B cell (primary cell): Measurements from ENCODE around the gene EMX1. TPM values are rescaled to one million over a fixed set of nuclear protein-coding genes. Genes with fewer than 3 reads are reported as not detected.

ENCODE experiments used
- ATAC-seq: fragments of 200-7000 bp; cut with Tn5 transposase; one replicate; pipeline ENCODE4 v1.10.0; 2021; ENCODE audit warnings: low read depth, mild to moderate bottlenecking, moderate number of reproducible peaks, moderate library complexity
- CTCF ChIA-PET: fragments of 350-600 bp; sonication (Branson Sonifier 250); formaldehyde crosslinking; loops from one replicate; lab custom pipeline; 2021; ENCODE audit warnings: antibody characterized with exemption, inconsistent platforms; lab: Charles Lee
- POLR2A ChIA-PET: fragments of 350-600 bp; sonication (Branson Sonifier 250); formaldehyde crosslinking; loops from one replicate; lab custom pipeline; 2021; ENCODE audit warnings: antibody characterized with exemption; lab: Charles Lee
- DNase-seq: peaks from one replicate; pipeline ENCODE4 v3.0.0; 2013
- H2AFZ ChIP-seq: 2 replicates; pipeline ENCODE4 v1.6.1; 2012; ENCODE audit warnings: mild to moderate bottlenecking, low read depth, low read length; ENCODE audit not compliant: insufficient read depth, poor library complexity, severe bottlenecking
- H3K27ac ChIP-seq, 2 donors: 1 replicate in 1 of 2; 2 replicates in 1 of 2; pipeline ENCODE4 v1.5.1; 2012 to 2013; ENCODE audit warnings: low read length in 2 of 2, mild to moderate bottlenecking in 2 of 2, moderate library complexity in 1 of 2
- H3K27me3 ChIP-seq, 4 experiments: fragments of 200-600 bp in 1 of 4; sonication (generic) in 1 of 4; replicated peaks in 1 of 4; 1 replicate in 2 of 4; 2 replicates in 2 of 4; pipeline versions ENCODE4 v1.6.1 to v1.7.0; 2013 to 2016; ENCODE audit warnings: low read length in 3 of 4, mild to moderate bottlenecking in 2 of 4, mixed read lengths in 1 of 4, moderate library complexity in 1 of 4; ENCODE audit not compliant: insufficient read depth in 4 of 4, control insufficient read depth in 3 of 4; ENCODE audit errors: control extremely low read depth in 1 of 4
- H3K36me3 ChIP-seq, 2 experiments: replicated peaks in 1 of 2; 1 replicate in 1 of 2; 2 replicates in 1 of 2; pipeline versions ENCODE4 v1.6.1 to v1.7.1; 2013; ENCODE audit warnings: low read length in 1 of 2; ENCODE audit not compliant: insufficient read depth in 2 of 2, control insufficient read depth in 1 of 2; ENCODE audit errors: control extremely low read depth in 1 of 2, extremely low read depth in 1 of 2
- H3K4me1 ChIP-seq, 2 donors: fragments of 200-600 bp in 1 of 2; sonication (generic) in 1 of 2; 1 replicate in 1 of 2; 2 replicates in 1 of 2; pipeline versions ENCODE4 v1.5.1 to v1.6.1; 2013 to 2017; ENCODE audit warnings: low read length in 2 of 2; ENCODE audit not compliant: control insufficient read depth in 2 of 2, insufficient read depth in 2 of 2
- H3K4me2 ChIP-seq: replicated peaks from 2 replicates; pipeline ENCODE3; 2012; ENCODE audit warnings: mild to moderate bottlenecking, low read depth, low read length; ENCODE audit not compliant: poor library complexity, severe bottlenecking
- H3K4me3 ChIP-seq, 5 experiments: fragments of 200-600 bp in 1 of 5; sonication (generic) in 1 of 5; 1 replicate in 3 of 5; 2 replicates in 2 of 5; pipeline versions ENCODE4 v1.5.1 to v1.7.0; 2011 to 2016; ENCODE audit warnings: low read length in 4 of 5, mild to moderate bottlenecking in 4 of 5, low read depth in 2 of 5, control low read depth in 1 of 5, moderate library complexity in 1 of 5; ENCODE audit not compliant: insufficient read depth in 1 of 5; ENCODE audit errors: control extremely low read depth in 1 of 5, extremely low read depth in 1 of 5
- H3K79me2 ChIP-seq: fragments of 200-600 bp; sonication (generic); one replicate; pipeline ENCODE4 v1.6.0; 2016; ENCODE audit warnings: low read length; ENCODE audit not compliant: control insufficient read depth, insufficient read depth
- H3K9ac ChIP-seq: fragments of 200-600 bp; sonication (generic); 2 replicates; pipeline ENCODE4 v1.6.1; 2017; ENCODE audit warnings: mild to moderate bottlenecking, low read length, moderate library complexity
- H3K9me3 ChIP-seq, 3 donors: one replicate each; pipeline versions ENCODE4 v1.6.1 to v1.7.1; 2013; ENCODE audit warnings: low read length in 2 of 3; ENCODE audit not compliant: control insufficient read depth in 2 of 3, insufficient read depth in 1 of 3; ENCODE audit errors: control extremely low read depth in 1 of 3
- H4K20me1 ChIP-seq: 2 replicates; pipeline ENCODE4 v1.6.0; 2012; ENCODE audit warnings: mild to moderate bottlenecking, low read length; ENCODE audit not compliant: insufficient read depth, control insufficient read depth, poor library complexity, severe bottlenecking
- H3K27ac Mint-ChIP-seq: one replicate; pipeline ENCODE4 v1.8.0; 2021; ENCODE audit warnings: mixed read lengths
- H3K27me3 Mint-ChIP-seq: one replicate; pipeline ENCODE4 v1.8.0; 2021; ENCODE audit warnings: mixed read lengths
- H3K4me1 Mint-ChIP-seq: one replicate; pipeline ENCODE4 v1.8.0; 2021; ENCODE audit warnings: mixed read lengths
- H3K4me3 Mint-ChIP-seq: one replicate; pipeline ENCODE4 v1.8.0; 2021; ENCODE audit warnings: mixed read lengths
- H3K9me3 Mint-ChIP-seq: one replicate; pipeline ENCODE4 v1.8.0; 2022; ENCODE audit warnings: mixed read lengths; ENCODE audit not compliant: insufficient read depth
- EZH2 ChIP-seq: IDR thresholded peaks from 2 replicates; pipeline ENCODE4 v1.6.1; 2012; ENCODE audit warnings: borderline replicate concordance, low read depth, mild to moderate bottlenecking, moderate library complexity, low read length; ENCODE audit not compliant: insufficient read depth, poor library complexity, severe bottlenecking
- WGBS: methylation state at CpG from one replicate; pipeline ENCODE4 v1.1.5; 2013; ENCODE audit warnings: missing lambda C conversion rate; ENCODE audit not compliant: insufficient coverage; 5-methylcytosine and 5-hydroxymethylcytosine counted together
- intact Hi-C: fragments of 100-400 bp; cut with micrococcal nuclease; formaldehyde crosslinking; loops from one replicate; pipeline ENCODE4 v1.10.0; 2022
- polyA plus RNA-seq: library from polyadenylated mRNA; depleted of rRNA; stranded (reverse); fragments of >200 nt; gene quantifications from 2 replicates; pipeline ENCODE4 v1.2.3, GENCODE V29; 2012
- total RNA-seq, 2 donors: library from RNA; stranded (reverse); fragments of 120-200 nt in 1 of 2; gene quantifications; 1 replicate in 1 of 2; 2 replicates in 1 of 2; pipeline versions ENCODE4 v1.2.3 to v1.2.4, GENCODE V29; 2013 to 2022
- TF ChIP-seq, protein P1 (sequence below): fragments of 200-600 bp; IDR thresholded peaks from one replicate; pipeline ENCODE4 v1.8.0; 2022; ENCODE audit warnings: antibody characterized with exemption, mild to moderate bottlenecking

The EMX1 gene
- total and polyA plus RNA-seq, 2 donors (not counting 1 experiment from before 2014, with no cell fraction given), result not detected

DNA sequence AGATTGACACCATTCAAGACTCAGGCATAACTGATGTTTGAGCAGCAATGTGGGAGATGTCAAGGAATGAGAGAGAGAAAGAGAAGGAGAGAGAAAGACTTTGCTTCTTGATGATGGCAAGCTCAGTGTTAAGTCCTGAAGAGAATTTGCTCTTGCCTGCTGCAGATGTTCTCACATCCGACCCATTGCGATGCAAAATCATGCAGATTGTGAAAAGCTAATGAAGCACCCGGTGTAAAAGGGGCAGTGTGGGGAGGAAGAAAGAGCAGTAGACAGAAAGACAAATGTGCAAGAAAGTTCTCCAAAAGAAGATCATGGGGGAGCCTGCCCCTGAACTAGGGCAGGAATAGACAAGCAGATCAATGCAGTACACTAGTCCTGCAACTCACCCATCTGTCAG, 57.7 kb downstream of the EMX1 start:
- Mint-ChIP-seq H3K9me3 (no peaks in the 10 kb centered on the region), H3K27ac (no peak overlapping the region), H3K27me3 (no peaks in the 10 kb centered on the region), H3K4me3 (no peak overlapping the region), H3K4me1 (peaks cover 4% of the 10 kb centered on the region)
- ATAC-seq (no peak), DNase-seq (no peak)
- CTCF ChIA-PET, result interaction anchor here (0.5 to 1.6 kb wide), 4 partner anchors 11 to 202 kb away, joined by 3 to 5 read pairs (median 4); no protein-coding TSS in a partner anchor
- Histone ChIP-seq H3K4me3 (no peak overlapping the region), H3K9ac (no peak overlapping the region), H3K9me3 (no peaks in the 10 kb centered on the region), H3K4me1 (peaks cover 3% of the 10 kb centered on the region in 2 donors), H3K4me2 (no peak overlapping the region), H4K20me1 (no peaks in the 10 kb centered on the region), H3K27me3 (no peaks in the 10 kb centered on the region), H3K27ac (no peak overlapping the region), H3K36me3 (no peaks in the 10 kb centered on the region), H3K79me2 (no peaks in the 10 kb centered on the region), H2AFZ (no peak overlapping the region)
- 72% methylated on average over 3 of the region's 3 CpGs for WGBS
- TF ChIP-seq, protein P1, sequence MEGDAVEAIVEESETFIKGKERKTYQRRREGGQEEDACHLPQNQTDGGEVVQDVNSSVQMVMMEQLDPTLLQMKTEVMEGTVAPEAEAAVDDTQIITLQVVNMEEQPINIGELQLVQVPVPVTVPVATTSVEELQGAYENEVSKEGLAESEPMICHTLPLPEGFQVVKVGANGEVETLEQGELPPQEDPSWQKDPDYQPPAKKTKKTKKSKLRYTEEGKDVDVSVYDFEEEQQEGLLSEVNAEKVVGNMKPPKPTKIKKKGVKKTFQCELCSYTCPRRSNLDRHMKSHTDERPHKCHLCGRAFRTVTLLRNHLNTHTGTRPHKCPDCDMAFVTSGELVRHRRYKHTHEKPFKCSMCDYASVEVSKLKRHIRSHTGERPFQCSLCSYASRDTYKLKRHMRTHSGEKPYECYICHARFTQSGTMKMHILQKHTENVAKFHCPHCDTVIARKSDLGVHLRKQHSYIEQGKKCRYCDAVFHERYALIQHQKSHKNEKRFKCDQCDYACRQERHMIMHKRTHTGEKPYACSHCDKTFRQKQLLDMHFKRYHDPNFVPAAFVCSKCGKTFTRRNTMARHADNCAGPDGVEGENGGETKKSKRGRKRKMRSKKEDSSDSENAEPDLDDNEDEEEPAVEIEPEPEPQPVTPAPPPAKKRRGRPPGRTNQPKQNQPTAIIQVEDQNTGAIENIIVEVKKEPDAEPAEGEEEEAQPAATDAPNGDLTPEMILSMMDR, result no peak
- no peak for TF ChIP-seq EZH2
- intact Hi-C loops, result no loop called here
- POLR2A ChIA-PET, result no interaction called here

DNA sequence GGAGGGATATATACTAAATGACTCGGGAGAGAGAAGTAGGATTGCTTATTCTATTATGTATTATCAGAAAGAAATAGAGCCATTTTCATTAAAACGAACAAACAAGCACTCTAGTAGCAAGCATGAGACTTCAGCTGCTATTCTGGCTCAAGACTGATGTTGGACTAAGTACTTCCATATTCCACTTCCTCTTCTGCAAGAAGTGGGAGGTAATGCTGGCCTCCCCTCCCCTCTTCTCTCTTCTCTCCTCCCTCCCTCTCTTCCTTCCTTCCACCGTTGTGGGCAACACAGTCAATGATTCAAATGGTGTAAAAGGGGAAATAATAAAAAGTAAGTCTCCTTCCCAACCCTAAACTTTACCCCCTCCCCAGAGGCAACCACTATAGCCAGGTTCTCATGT, 62.6 kb downstream of the EMX1 start:
- WGBS, result no CpG with 5 or more reads among the region's 3 CpGs
- no peaks in the 10 kb centered on the region for H3K9me3 ChIP-seq
- intact Hi-C loops, result no loop called here

More for the DNA sequence above, 62.6 kb downstream of the EMX1 start:
- TF ChIP-seq EZH2, result no peak
- TF ChIP-seq, protein P1, result no peak
- Histone ChIP-seq H3K36me3 (no peaks in the 10 kb centered on the region), H2AFZ (no peak overlapping the region), H3K4me2 (peak overlapping the region; percentile 41), H3K27ac (no peak overlapping the region), H3K4me1 (peaks cover 9% of the 10 kb centered on the region in 2 donors), H3K27me3 (no peaks in the 10 kb centered on the region), H4K20me1 (no peaks in the 10 kb centered on the region), H3K9ac (no peak overlapping the region), H3K4me3 (no peak overlapping the region), H3K79me2 (no peaks in the 10 kb centered on the region)
- ATAC-seq (peak; percentile 56), DNase-seq (peak; percentile 37)
- Mint-ChIP-seq H3K4me1 (peaks cover 12% of the 10 kb centered on the region), H3K9me3 (no peaks in the 10 kb centered on the region), H3K27ac (no peak overlapping the region), H3K27me3 (no peaks in the 10 kb centered on the region), H3K4me3 (no peak overlapping the region)
- ChIA-PET POLR2A (no interaction called here), CTCF (interaction anchor here (1.0 to 2.5 kb wide), 3 partner anchors 9 to 12 kb away, joined by 3 to 9 read pairs (median 4); no protein-coding TSS in a partner anchor)
